Right hindlimb (tissue), 1 donor: ENCODE results near the gene ETAA1.

Source experiments
- DNase-seq: peaks from one replicate; pipeline ENCODE4 v3.0.0-alpha.2; 2018

Gene ETAA1

GRCh38 chr2:67438337-67438736 is 41.2 kb downstream of the ETAA1 start:
- DNase-seq, result no peak

- DNase-seq, result no peak
Observed at GRCh38 chr2:67445652-67446268, 48.6 kb downstream of the ETAA1 start.

DNA sequence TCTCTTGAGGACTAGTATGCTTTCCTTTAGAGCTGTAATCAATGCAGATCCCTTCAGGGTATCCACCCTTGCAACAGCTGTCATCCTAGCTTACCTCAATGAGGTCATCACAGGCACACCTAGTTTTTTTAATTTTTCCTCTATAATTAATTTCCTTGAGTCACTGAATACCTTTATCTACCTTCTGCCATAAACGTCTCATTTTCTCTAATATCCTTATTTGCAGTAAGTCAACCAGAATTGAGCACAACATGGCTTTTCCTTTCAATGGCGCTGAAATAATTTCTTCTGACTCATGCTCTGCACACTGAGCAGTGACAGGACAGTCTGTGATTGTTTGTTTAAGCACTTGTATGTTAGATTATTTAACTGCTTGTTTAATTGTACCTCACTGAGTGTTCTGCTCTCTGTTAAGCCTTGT is 49.4 kb downstream of the ETAA1 start:
- DNase-seq, result no peak

- DNase-seq, result no peak
Observed at GRCh38 chr2:67448648-67449047, 51.5 kb downstream of the ETAA1 start.

DNA sequence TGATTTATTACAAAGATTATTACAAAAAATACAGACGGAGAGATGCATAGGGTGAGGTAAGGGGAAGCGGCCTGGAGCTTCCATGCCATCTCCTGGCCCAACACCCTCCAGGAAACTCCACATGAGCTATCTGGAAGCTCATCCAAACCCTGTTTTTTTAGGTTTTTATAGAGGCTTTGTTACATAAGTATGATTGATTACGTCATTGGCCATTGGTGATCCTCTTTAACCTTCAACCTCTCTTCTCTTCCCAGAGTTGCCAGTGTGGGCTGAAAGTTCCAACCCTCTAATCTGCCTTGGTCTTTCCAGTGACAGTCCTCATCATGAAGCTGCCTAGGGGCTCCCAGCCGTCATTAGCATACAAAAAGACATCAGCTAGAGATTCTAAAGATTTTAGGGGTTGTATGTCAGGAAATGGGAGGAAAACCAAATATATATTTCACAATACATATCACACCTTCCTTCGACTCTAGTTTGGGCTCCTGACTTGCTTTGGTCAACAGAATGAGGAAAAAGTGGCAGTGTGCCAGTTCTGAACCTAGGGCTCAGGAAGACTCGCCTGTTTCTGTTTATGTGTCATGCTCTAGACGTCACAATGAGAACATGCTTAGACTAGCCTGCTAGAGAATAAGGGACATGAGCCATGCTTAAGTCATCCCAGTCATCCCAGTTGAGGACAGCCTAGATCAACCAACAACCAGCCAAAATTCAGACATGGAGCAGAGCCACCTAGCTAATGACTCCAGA is 54.1 kb downstream of the ETAA1 start:
- DNase-seq, result no peak

- DNase-seq, result no peak
Observed at GRCh38 chr2:67453310-67453709, 56.2 kb downstream of the ETAA1 start.

- DNase-seq, result no peak
Observed at GRCh38 chr2:67455219-67456142, 58.3 kb downstream of the ETAA1 start.

- no peak for DNase-seq
Observed at GRCh38 chr2:67456428-67456827, 59.3 kb downstream of the ETAA1 start.

DNA sequence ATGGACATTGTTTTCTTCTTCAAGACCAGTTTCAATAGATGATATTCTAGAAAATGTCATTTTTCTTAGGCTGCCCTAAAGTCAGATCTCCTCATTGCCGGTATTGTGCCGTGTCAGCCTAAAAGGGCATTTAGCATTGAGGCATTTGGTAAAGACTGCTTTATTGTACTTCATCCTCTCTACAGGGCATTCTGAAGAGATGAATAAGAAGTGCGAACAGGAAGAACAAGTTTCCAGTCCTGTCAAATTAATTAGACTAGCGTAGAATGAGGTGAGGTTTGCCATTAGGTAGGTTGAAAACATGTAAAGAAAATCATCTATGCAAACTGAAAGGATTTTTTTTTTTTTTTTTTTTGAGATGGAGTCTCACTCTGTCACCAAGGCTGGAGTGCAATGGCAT is 60.6 kb downstream of the ETAA1 start:
- no peak for DNase-seq

- DNase-seq, result no peak
Observed at GRCh38 chr2:67459761-67460160, 62.6 kb downstream of the ETAA1 start.
